OCI-LY7 (cell line): ENCODE data around the gene XCL1.

ENCODE experiments used
- EZH2phosphoT487 ChIP-seq: fragments of 200-600 bp; sonication (generic); IDR thresholded peaks from 2 replicates; pipeline ENCODE4 v1.6.1; 2018; ENCODE audit warnings: low read depth, borderline replicate concordance, mild to moderate bottlenecking, mixed run types, antibody characterized with exemption, low read length, moderate library complexity, mixed read lengths
- TF ChIP-seq, protein P1 (sequence below): fragments of 200-600 bp; sonication (generic); conservative IDR thresholded peaks from 2 replicates; pipeline ENCODE4 v1.5.1; 2014; ENCODE audit warnings: mild to moderate bottlenecking, antibody characterized with exemption, low read length, moderate library complexity, mixed read lengths

DNA sequence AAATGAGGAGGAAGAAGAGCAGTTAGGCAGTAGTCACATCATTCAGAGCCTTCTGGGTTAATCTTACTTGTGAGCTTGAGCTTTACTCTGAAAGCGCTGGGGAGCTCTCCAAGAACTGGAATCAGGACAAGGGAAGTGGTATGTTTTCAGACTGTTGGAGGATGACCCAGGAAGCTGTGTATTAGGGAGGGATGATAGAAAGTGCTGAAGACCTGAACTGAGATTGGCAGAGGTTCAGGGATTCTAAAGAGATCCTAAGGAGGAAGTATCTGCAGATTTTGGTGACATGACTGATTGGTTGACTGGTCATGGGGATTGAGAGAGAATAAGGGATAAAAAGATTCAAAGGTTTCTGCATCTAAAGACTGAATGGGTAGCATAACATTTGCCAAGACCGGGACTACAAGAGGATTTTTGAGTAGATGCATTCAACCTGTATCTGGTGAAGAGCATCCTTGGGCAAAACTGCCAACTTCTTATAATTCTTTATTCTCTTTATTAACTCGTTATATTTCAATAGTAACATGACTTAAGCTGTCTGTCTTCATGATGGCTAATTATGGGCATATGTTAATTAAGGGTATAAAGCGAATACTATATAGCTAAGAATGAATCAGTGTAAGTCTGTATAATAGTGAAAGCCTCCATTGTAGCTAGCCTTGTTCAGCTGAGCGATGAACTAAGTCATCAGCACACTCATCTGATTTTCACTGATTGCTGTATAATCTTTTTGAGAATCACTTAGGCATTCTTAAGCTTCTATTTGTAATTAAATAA, 41.8 kb downstream of the XCL1 start:
- TF ChIP-seq EZH2phosphoT487 = no peak
- TF ChIP-seq, protein P1, sequence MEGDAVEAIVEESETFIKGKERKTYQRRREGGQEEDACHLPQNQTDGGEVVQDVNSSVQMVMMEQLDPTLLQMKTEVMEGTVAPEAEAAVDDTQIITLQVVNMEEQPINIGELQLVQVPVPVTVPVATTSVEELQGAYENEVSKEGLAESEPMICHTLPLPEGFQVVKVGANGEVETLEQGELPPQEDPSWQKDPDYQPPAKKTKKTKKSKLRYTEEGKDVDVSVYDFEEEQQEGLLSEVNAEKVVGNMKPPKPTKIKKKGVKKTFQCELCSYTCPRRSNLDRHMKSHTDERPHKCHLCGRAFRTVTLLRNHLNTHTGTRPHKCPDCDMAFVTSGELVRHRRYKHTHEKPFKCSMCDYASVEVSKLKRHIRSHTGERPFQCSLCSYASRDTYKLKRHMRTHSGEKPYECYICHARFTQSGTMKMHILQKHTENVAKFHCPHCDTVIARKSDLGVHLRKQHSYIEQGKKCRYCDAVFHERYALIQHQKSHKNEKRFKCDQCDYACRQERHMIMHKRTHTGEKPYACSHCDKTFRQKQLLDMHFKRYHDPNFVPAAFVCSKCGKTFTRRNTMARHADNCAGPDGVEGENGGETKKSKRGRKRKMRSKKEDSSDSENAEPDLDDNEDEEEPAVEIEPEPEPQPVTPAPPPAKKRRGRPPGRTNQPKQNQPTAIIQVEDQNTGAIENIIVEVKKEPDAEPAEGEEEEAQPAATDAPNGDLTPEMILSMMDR = no peak
